ENCODE measurements around the gene FTO.

FTO gene

GRCh38 chr16:53998966-53999522, 295.1 kb downstream of the FTO start:
- no peak for DNase-seq (ENCODE audit: low read depth, low spot score)

GRCh38 chr16:53999841-54000240, 295.9 kb downstream of the FTO start:
- no peak for DNase-seq (ENCODE audit: low read depth, low spot score)

GRCh38 chr16:54000361-54000760, 296.4 kb downstream of the FTO start:
- DNase-seq (ENCODE audit: low read depth, low spot score) = peak; percentile 23

GRCh38 chr16:54006693-54007092, 302.7 kb downstream of the FTO start:
- no peak for DNase-seq (ENCODE audit: low read depth, low spot score)

GRCh38 chr16:54007504-54007903, 303.5 kb downstream of the FTO start:
- DNase-seq (ENCODE audit: low read depth, low spot score) = no peak

GRCh38 chr16:54009464-54010176, 305.7 kb downstream of the FTO start:
- DNase-seq (ENCODE audit: low read depth, low spot score) = no peak

- DNase-seq (ENCODE audit: low read depth, low spot score) = no peak
Observed at GRCh38 chr16:54015147-54015546, 311.2 kb downstream of the FTO start.

GRCh38 chr16:54022362-54022761, 318.4 kb downstream of the FTO start:
- DNase-seq (ENCODE audit: low read depth, low spot score) = no peak

GRCh38 chr16:54026456-54026855, 322.5 kb downstream of the FTO start:
- no peak for DNase-seq (ENCODE audit: low read depth, low spot score)

GRCh38 chr16:54027062-54027461, 323.1 kb downstream of the FTO start:
- no peak for DNase-seq (ENCODE audit: low read depth, low spot score)

- DNase-seq (ENCODE audit: low read depth, low spot score) = no peak
Observed at GRCh38 chr16:54027558-54027957, 323.6 kb downstream of the FTO start.

- DNase-seq (ENCODE audit: low read depth, low spot score) = no peak
Observed at GRCh38 chr16:54027995-54028394, 324.0 kb downstream of the FTO start.

- no peak for DNase-seq (ENCODE audit: low read depth, low spot score)
Observed at GRCh38 chr16:54030451-54030850, 326.5 kb downstream of the FTO start.

- no peak for DNase-seq (ENCODE audit: low read depth, low spot score)
Observed at GRCh38 chr16:54031107-54031760, 327.3 kb downstream of the FTO start.

GRCh38 chr16:54033747-54034146, 329.8 kb downstream of the FTO start:
- no peak for DNase-seq (ENCODE audit: low read depth, low spot score)

GRCh38 chr16:54034684-54035083, 330.7 kb downstream of the FTO start:
- no peak for DNase-seq (ENCODE audit: low read depth, low spot score)

- no peak for DNase-seq (ENCODE audit: low read depth, low spot score)
Observed at GRCh38 chr16:54040480-54040879, 336.5 kb downstream of the FTO start.

- no peak for DNase-seq (ENCODE audit: low read depth, low spot score)
Observed at GRCh38 chr16:54040975-54041374, 337.0 kb downstream of the FTO start.

- no peak for DNase-seq (ENCODE audit: low read depth, low spot score)
Observed at GRCh38 chr16:54048586-54049495, 344.9 kb downstream of the FTO start.

GRCh38 chr16:54049591-54050458, 345.9 kb downstream of the FTO start:
- no peak for DNase-seq (ENCODE audit: low read depth, low spot score)

All from smooth muscle cell of the brain vasculature (primary cell).